NCI-H1436 (cell line): ENCODE results near the gene ZNF382.

Source experiments
- DNase-seq: peaks from one replicate; lab custom pipeline; 2025; lab: John Stamatoyannopoulos, UW

ZNF382 gene

GRCh38 chr19:36679455-36679854 is 74.3 kb downstream of the ZNF382 start:
- no peak for DNase-seq
